H1 (cell line): ENCODE data around the gene LRRC4C. TPM values are rescaled to one million over a fixed set of nuclear protein-coding genes. Genes with fewer than 3 reads are reported as not detected.

Experiments used
- CTCF ChIA-PET: fragments of 300-600 bp; sonication (Branson Sonifier 250); formaldehyde crosslinking; loops from one replicate; lab custom pipeline; 2021; ENCODE audit not compliant: partially characterized antibody; lab: Charles Lee
- POLR2A ChIA-PET: fragments of 300-600 bp; sonication (Branson Sonifier 250); formaldehyde crosslinking; loops from one replicate; lab custom pipeline; 2021; ENCODE audit warnings: inconsistent platforms; ENCODE audit not compliant: partially characterized antibody; lab: Charles Lee
- DNase-seq, 2 experiments: peaks; one replicate each; pipeline versions ENCODE4 v3.0.0 to v3.0.0-alpha.2; 2010 to 2022; ENCODE audit warnings: low spot score in 2 of 2, low read depth in 1 of 2, mixed read lengths in 1 of 2
- FAIRE-seq: peaks from 2 replicates; lab custom pipeline; 2011; peaks lifted over from hg19 to GRCh38; lab: Jason Lieb, UNC
- H2AFZ ChIP-seq: 2 replicates; pipeline ENCODE4 v1.8.1; 2012; ENCODE audit warnings: low read length, inconsistent platforms
- H2AK5ac ChIP-seq: 2 replicates; pipeline ENCODE4 v1.6.1; 2013; ENCODE audit warnings: low read depth, low read length
- H2BK120ac ChIP-seq: replicated peaks from 2 replicates; pipeline ENCODE3; 2013; ENCODE audit warnings: low read depth, low read length, inconsistent platforms
- H2BK12ac ChIP-seq: 2 replicates; pipeline ENCODE4 v1.6.1; 2013; ENCODE audit warnings: low read depth, low read length
- H2BK15ac ChIP-seq: 2 replicates; pipeline ENCODE4 v1.6.1; 2013; ENCODE audit warnings: low read length
- H2BK20ac ChIP-seq: 2 replicates; pipeline ENCODE4 v1.6.1; 2013; ENCODE audit warnings: low read length
- H2BK5ac ChIP-seq: 2 replicates; pipeline ENCODE4 v1.6.1; 2013; ENCODE audit warnings: low read depth, low read length
- H3K14ac ChIP-seq: 2 replicates; pipeline ENCODE4 v1.6.1; 2013; ENCODE audit warnings: inconsistent platforms; ENCODE audit not compliant: insufficient read length
- H3K18ac ChIP-seq: 2 replicates; pipeline ENCODE4 v1.6.1; 2013; ENCODE audit warnings: low read length; ENCODE audit errors: extremely low read depth
- H3K23ac ChIP-seq: 2 replicates; pipeline ENCODE4 v1.6.1; 2013; ENCODE audit warnings: inconsistent platforms; ENCODE audit not compliant: insufficient read length
- H3K23me2 ChIP-seq: 2 replicates; pipeline ENCODE4 v1.6.1; 2013; ENCODE audit warnings: low read depth, low read length
- H3K27ac ChIP-seq: 2 replicates; pipeline ENCODE4 v1.6.1; 2011; ENCODE audit warnings: low read depth, low read length, inconsistent platforms
- H3K27me3 ChIP-seq, 4 experiments: replicated peaks in 1 of 4; 1 replicate in 1 of 4; 2 replicates in 3 of 4; pipeline versions ENCODE4 v1.6.1 to v1.8.1; 2011 to 2013; ENCODE audit warnings: low read length in 3 of 4, mild to moderate bottlenecking in 3 of 4, inconsistent platforms in 2 of 4, mixed read lengths in 2 of 4, moderate library complexity in 1 of 4; ENCODE audit not compliant: control insufficient read depth in 3 of 4, insufficient read depth in 3 of 4; ENCODE audit errors: extremely low read depth in 1 of 4
- H3K36me3 ChIP-seq, 4 experiments: 2 replicates each; pipeline versions ENCODE4 v1.6.1 to v1.8.1; 2011 to 2013; ENCODE audit warnings: mild to moderate bottlenecking in 4 of 4, low read length in 3 of 4, moderate library complexity in 2 of 4, control low read depth in 1 of 4, inconsistent platforms in 1 of 4; ENCODE audit not compliant: insufficient read depth in 4 of 4, control insufficient read depth in 2 of 4
- H3K4ac ChIP-seq: replicated peaks from 2 replicates; pipeline ENCODE3; 2013; ENCODE audit warnings: low read length, low read depth, mixed read lengths, inconsistent platforms; ENCODE audit not compliant: insufficient read length
- H3K4me1 ChIP-seq, 4 experiments: replicated peaks in 1 of 4; 1 replicate in 1 of 4; 2 replicates in 3 of 4; pipeline versions ENCODE4 v1.6.1 to v1.8.1; 2011 to 2013; ENCODE audit warnings: low read length in 3 of 4, inconsistent platforms in 2 of 4, mixed read lengths in 1 of 4; ENCODE audit not compliant: insufficient read depth in 4 of 4, control insufficient read depth in 3 of 4
- H3K4me2 ChIP-seq, 2 experiments: 2 replicates each; pipeline versions ENCODE4 v1.6.1 to v1.8.1; 2011 to 2013; ENCODE audit warnings: low read depth in 2 of 2, low read length in 2 of 2, control low read depth in 1 of 2, inconsistent platforms in 1 of 2, mild to moderate bottlenecking in 1 of 2; ENCODE audit not compliant: insufficient read depth in 1 of 2
- H3K4me3 ChIP-seq, 4 experiments: fragments of 200-600, 300-600 bp in 1 of 4; sonication (generic), shearing (Covaris generic), sonication (Bioruptor Twin) in 1 of 4; 2 replicates each; pipeline versions ENCODE4 v1.5.1 to v1.8.1; 2011 to 2016; ENCODE audit warnings: low read length in 4 of 4, low read depth in 3 of 4, control low read depth in 2 of 4, inconsistent platforms in 2 of 4, mild to moderate bottlenecking in 2 of 4, mixed read lengths in 1 of 4, moderate library complexity in 1 of 4; ENCODE audit not compliant: insufficient read depth in 2 of 4; ENCODE audit errors: extremely low read depth in 1 of 4
- H3K56ac ChIP-seq: replicated peaks from 2 replicates; pipeline ENCODE3; 2013; ENCODE audit warnings: low read depth, mild to moderate bottlenecking, mixed read lengths, low read length, inconsistent platforms; ENCODE audit not compliant: insufficient read length
- H3K79me1 ChIP-seq: 2 replicates; pipeline ENCODE4 v1.6.1; 2013; ENCODE audit warnings: low read depth, low read length, control low read depth
- H3K79me2 ChIP-seq, 2 experiments: 2 replicates each; pipeline versions ENCODE4 v1.6.1 to v1.8.1; 2012 to 2013; ENCODE audit warnings: low read length in 2 of 2, mild to moderate bottlenecking in 2 of 2, inconsistent platforms in 1 of 2; ENCODE audit not compliant: insufficient read depth in 2 of 2, control insufficient read depth in 1 of 2
- H3K9ac ChIP-seq, 4 experiments: replicated peaks in 1 of 4; 1 replicate in 1 of 4; 2 replicates in 3 of 4; pipeline versions ENCODE4 v1.6.1 to v1.8.1; 2011 to 2013; ENCODE audit warnings: low read depth in 3 of 4, low read length in 3 of 4, control low read depth in 2 of 4, mild to moderate bottlenecking in 2 of 4, moderate library complexity in 2 of 4, inconsistent platforms in 1 of 4; ENCODE audit errors: extremely low read depth in 1 of 4
- H3K9me3 ChIP-seq, 2 experiments: 2 replicates each; pipeline versions ENCODE4 v1.6.1 to v1.8.1; 2012 to 2013; ENCODE audit warnings: mild to moderate bottlenecking in 2 of 2, moderate library complexity in 2 of 2, control low read depth in 1 of 2, inconsistent platforms in 1 of 2, low read depth in 1 of 2, low read length in 1 of 2, mixed read lengths in 1 of 2; ENCODE audit not compliant: insufficient read depth in 2 of 2
- H4K20me1 ChIP-seq, 2 experiments: replicated peaks in 1 of 2; 2 replicates each; pipeline versions ENCODE3 to v1.8.1; 2011 to 2013; ENCODE audit warnings: inconsistent platforms in 2 of 2, low read length in 2 of 2, mild to moderate bottlenecking in 1 of 2; ENCODE audit not compliant: insufficient read depth in 2 of 2, control insufficient read depth in 1 of 2
- H4K5ac ChIP-seq: 2 replicates; pipeline ENCODE4 v1.6.1; 2013; ENCODE audit warnings: low read length, low read depth, mixed read lengths, inconsistent platforms; ENCODE audit not compliant: insufficient read length
- H4K8ac ChIP-seq: 2 replicates; pipeline ENCODE4 v1.8.0; 2013; ENCODE audit warnings: mild to moderate bottlenecking, moderate library complexity, low read length, inconsistent platforms; ENCODE audit not compliant: insufficient read depth; ENCODE audit errors: extremely low read depth
- H4K91ac ChIP-seq: replicated peaks from 2 replicates; pipeline ENCODE3; 2013; ENCODE audit warnings: low read length, mixed read lengths, inconsistent platforms; ENCODE audit not compliant: insufficient read length
- ATF2 ChIP-seq: IDR thresholded peaks from 2 replicates; pipeline ENCODE4 v1.6.1; 2012; ENCODE audit warnings: low read length, inconsistent platforms
- BRCA1 ChIP-seq: IDR thresholded peaks from 2 replicates; pipeline ENCODE4 v1.6.1; 2012; ENCODE audit warnings: low read depth, low read length, improper control_type of control experiment
- CBX5 ChIP-seq: fragments of 300-800, 300-1000 bp; sonication (generic); IDR thresholded peaks from 2 replicates; pipeline ENCODE4 v1.7.1; 2016; ENCODE audit warnings: antibody characterized with exemption, low read length, low read depth
- CTBP2 ChIP-seq: IDR thresholded peaks from 2 replicates; pipeline ENCODE4 v1.7.0; 2011; ENCODE audit warnings: borderline replicate concordance, mild to moderate bottlenecking, moderate library complexity, mixed read lengths, low read length; ENCODE audit not compliant: insufficient read depth, insufficient read length
- GABPA ChIP-seq: IDR thresholded peaks from 2 replicates; pipeline ENCODE4 v1.6.1; 2011; ENCODE audit warnings: mild to moderate bottlenecking, low read length, moderate library complexity, borderline replicate concordance; ENCODE audit not compliant: insufficient read depth
- KDM1A ChIP-seq: fragments of 200-600, 300-600 bp; sonication (generic); IDR thresholded peaks from 2 replicates; pipeline ENCODE4 v1.7.1; 2016; ENCODE audit warnings: mild to moderate bottlenecking, low read length, borderline replicate concordance
- PHF8 ChIP-seq: fragments of 200-600 bp; sonication (generic); conservative IDR thresholded peaks from 2 replicates; pipeline ENCODE4 v1.7.1; 2012; ENCODE audit warnings: low read depth, mild to moderate bottlenecking, inconsistent platforms, low read length, moderate library complexity
- POLR2A ChIP-seq, 2 experiments: IDR thresholded peaks; 1 replicate in 1 of 2; 2 replicates in 1 of 2; pipeline ENCODE4 v1.6.1; 2011; ENCODE audit warnings: low read depth in 2 of 2, low read length in 2 of 2, mild to moderate bottlenecking in 2 of 2; ENCODE audit errors: control extremely low read depth in 1 of 2
- SAP30 ChIP-seq: fragments of 300-600 bp; sonication (generic); IDR thresholded peaks from 2 replicates; pipeline ENCODE4 v1.7.1; 2012; ENCODE audit warnings: low read length, moderate library complexity, mild to moderate bottlenecking, inconsistent platforms; ENCODE audit not compliant: insufficient read depth, insufficient replicate concordance
- SP1 ChIP-seq: IDR thresholded peaks from 2 replicates; pipeline ENCODE4 v1.6.1; 2011; ENCODE audit warnings: low read depth, low read length
- SRF ChIP-seq: IDR thresholded peaks from 2 replicates; pipeline ENCODE4 v1.6.1; 2011; ENCODE audit warnings: mild to moderate bottlenecking, low read depth, low read length, moderate library complexity
- WGBS, 2 experiments: shearing (Covaris generic) in 1 of 2; methylation state at CpG; one replicate each; pipeline versions ENCODE4 v1.1.6 to v1.1.7; 2013 to 2015; ENCODE audit warnings: low lambda C conversion rate in 2 of 2, mixed read lengths in 2 of 2, inconsistent platforms in 1 of 2, low coverage in 1 of 2, missing lambda C conversion rate in 1 of 2; ENCODE audit not compliant: insufficient replicate concordance in 2 of 2, insufficient coverage in 1 of 2, insufficient read length in 1 of 2; ENCODE audit errors: extremely low coverage in 1 of 2, missing lambda C conversion rate in 1 of 2; 5-methylcytosine and 5-hydroxymethylcytosine counted together
- polyA plus RNA-seq, 7 experiments: library from polyadenylated mRNA; depleted of rRNA in 3 of 7; stranded (reverse) in 5 of 7; unstranded in 2 of 7; fragments of >200 nt in 5 of 7; fragments of 200-250 nt in 2 of 7; gene quantifications; 1 replicate in 5 of 7; 2 replicates in 1 of 7; 4 replicates in 1 of 7; pipeline versions ENCODE4 v1.2.1 to v1.2.3, GENCODE V29; 2011 to 2013; ENCODE audit warnings: missing spikeins in 2 of 7, mixed read lengths in 2 of 7
- total RNA-seq: library from RNA; stranded (reverse); fragmentation: NEBNext Ultra II Directional; extraction: Animal tissue kit (Norgen Biotek cat#: 25700); gene quantifications from 2 replicates; pipeline ENCODE4 v1.2.1, GENCODE V29; 2021
- TF ChIP-seq, protein P1 (sequence below): IDR thresholded peaks from 2 replicates; pipeline ENCODE4 v1.6.1; 2011; ENCODE audit warnings: low read depth, mild to moderate bottlenecking, low read length; ENCODE audit not compliant: insufficient read depth

LRRC4C gene
- total and polyA plus RNA-seq, 2 of the 8 experiments (the other 6 are each of a cell fraction or from before 2014, with no cell fraction given), result 0.23 to 2.2 TPM

DNA sequence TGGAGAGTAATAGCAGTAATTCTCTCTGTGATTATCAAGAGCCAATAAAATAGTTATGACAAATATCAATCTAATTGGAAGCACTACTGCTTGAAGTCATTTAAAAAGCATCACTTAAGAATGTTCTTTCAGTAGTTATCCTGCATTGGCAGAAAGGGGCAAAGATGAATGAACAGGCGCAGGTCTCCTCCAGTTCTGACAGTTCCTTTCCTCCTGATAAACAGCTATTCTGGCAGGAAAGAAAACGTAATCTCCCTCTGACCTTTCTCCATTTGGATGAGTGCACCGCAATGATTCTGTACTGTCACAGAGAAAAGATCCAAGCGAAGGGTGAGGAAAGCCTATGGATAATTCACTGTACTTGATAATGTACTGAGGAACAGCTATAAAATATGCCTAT, 521.5 kb downstream of the LRRC4C start:
- H2BK15ac ChIP-seq, result no peak overlapping the region
- POLR2A ChIA-PET, result no interaction called here
- H3K9me3 ChIP-seq, result no peaks in the 10 kb centered on the region
- no peaks in the 10 kb centered on the region for H3K79me1 ChIP-seq
- DNase-seq (no peak), FAIRE-seq (no peak)
- H4K8ac ChIP-seq, result no peak overlapping the region
- H3K79me2 ChIP-seq, result no peaks in the 10 kb centered on the region
- no peak overlapping the region for H3K56ac ChIP-seq
- CTCF ChIA-PET, result interaction anchor here (1.0 to 1.4 kb wide), 3 partner anchors 21 to 371 kb away, joined by 3 to 5 read pairs (median 3); no protein-coding TSS in a partner anchor
- no peak overlapping the region for H2BK120ac ChIP-seq
- WGBS, 2 experiments, result 86% methylated on average over 4 of the region's 4 CpGs; no CpG with 5 or more reads in 1 of the 2 experiments
- H4K20me1 ChIP-seq, result no peaks in the 10 kb centered on the region
- H3K27ac ChIP-seq, result no peak overlapping the region
- H3K4me1 ChIP-seq, result no peaks in the 10 kb centered on the region
- H4K5ac ChIP-seq, result no peak overlapping the region
- no peak overlapping the region for H3K18ac ChIP-seq
- H3K27me3 ChIP-seq, result no peaks in the 10 kb centered on the region
- H4K91ac ChIP-seq, result no peak overlapping the region
- H3K4me2 ChIP-seq, result no peak overlapping the region
- H2AFZ ChIP-seq, result no peak overlapping the region
- H3K9ac ChIP-seq, result no peak overlapping the region
- H2BK5ac ChIP-seq, result no peak overlapping the region
- no peak overlapping the region for H3K14ac ChIP-seq
- H2BK12ac ChIP-seq, result no peak overlapping the region
- H2AK5ac ChIP-seq, result no peak overlapping the region
- H3K23ac ChIP-seq, result no peak overlapping the region
- H3K23me2 ChIP-seq, result no peaks in the 10 kb centered on the region
- no peak overlapping the region for H3K4ac ChIP-seq
- H3K4me3 ChIP-seq, result no peak overlapping the region
- no peak overlapping the region for H2BK20ac ChIP-seq
- H3K36me3 ChIP-seq, result no peaks in the 10 kb centered on the region; a peak in 1 of 8 replicates
- TF ChIP-seq POLR2A (IDR thresholded peaks at IDR 0.05; ENCODE audit: control extremely low read depth in 1 of 2, low read depth in 2 of 2, low read length in 2 of 2) (no peak), SP1 (no peak), GABPA (no peak), ATF2 (no peak), SRF (no peak), CBX5 (no peak), PHF8 (no peak), SAP30 (no peak), BRCA1 (no peak), KDM1A (no peak), CTBP2 (no peak)
- TF ChIP-seq, protein P1, sequence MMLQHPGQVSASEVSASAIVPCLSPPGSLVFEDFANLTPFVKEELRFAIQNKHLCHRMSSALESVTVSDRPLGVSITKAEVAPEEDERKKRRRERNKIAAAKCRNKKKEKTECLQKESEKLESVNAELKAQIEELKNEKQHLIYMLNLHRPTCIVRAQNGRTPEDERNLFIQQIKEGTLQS, result no peak
